Measurements from ENCODE around the gene MYO5A. TPM values are rescaled to one million over a fixed set of nuclear protein-coding genes. Genes with fewer than 3 reads are reported as not detected.

The MYO5A gene
- total RNA-seq, 1 experiment from 2014 or later: 29.2 TPM

- no peak for TF ChIP-seq ARID4B (CRISPR knock-in tag; IDR thresholded peaks at IDR 0.05; ENCODE audit: borderline replicate concordance)
- no peak for TF ChIP-seq TEAD4 (CRISPR knock-in tag; IDR thresholded peaks at IDR 0.05)
- TF ChIP-seq FOXP1 (CRISPR knock-in tag; IDR thresholded peaks at IDR 0.05; ENCODE audit: borderline replicate concordance): no peak
- TF ChIP-seq E2F5 (CRISPR knock-in tag; IDR thresholded peaks at IDR 0.05): no peak
- no peak for TF ChIP-seq ZNF423 (CRISPR knock-in tag; IDR thresholded peaks at IDR 0.05)
- TF ChIP-seq TP53 (CRISPR knock-in tag; IDR thresholded peaks at IDR 0.05): no peak
These were observed 30.3 kb upstream of the MYO5A start (continued) for GRCh38 chr15:52559022-52559421.

- Mint-ChIP-seq H3K9me3 (no peaks in the 10 kb centered on the region), H3K4me3 (no peak overlapping the region), H3K4me1 (peaks cover 30% of the 10 kb centered on the region), H3K36me3 (peaks cover 27% of the 10 kb centered on the region), H3K27ac (peak overlapping the region; percentile 77; the same call in 1 of the 2 replicates), H3K27me3 (ENCODE audit: low read depth) (no peaks in the 10 kb centered on the region)
- TF ChIP-seq JAZF1 (CRISPR knock-in tag; IDR thresholded peaks at IDR 0.05): no peak
- no peak for TF ChIP-seq USF1 (CRISPR knock-in tag; IDR thresholded peaks at IDR 0.05)
- no peak for TF ChIP-seq ZNF512 (CRISPR knock-in tag; IDR thresholded peaks at IDR 0.05; ENCODE audit: borderline replicate concordance)
- ChIA-PET CTCF (no interaction called here), POLR2A (no interaction called here)
- no peak for ATAC-seq
- no peak for DNase-seq (ENCODE audit: low spot score)
These were observed 29.5 kb upstream of the MYO5A start for GRCh38 chr15:52558196-52558595.

- Mint-ChIP-seq H3K27ac (no peak overlapping the region), H3K4me1 (peaks cover 24% of the 10 kb centered on the region), H3K9me3 (no peaks in the 10 kb centered on the region), H3K27me3 (ENCODE audit: low read depth) (no peaks in the 10 kb centered on the region), H3K36me3 (peaks cover 27% of the 10 kb centered on the region), H3K4me3 (no peak overlapping the region)
- no peak for ATAC-seq
- POLR2A ChIA-PET: no interaction called here
- no peak for DNase-seq (ENCODE audit: low spot score)
- CTCF ChIA-PET: no interaction called here
- TF ChIP-seq TEAD1 (CRISPR knock-in tag; IDR thresholded peaks at IDR 0.05) (no peak), OVOL2 (CRISPR knock-in tag; IDR thresholded peaks at IDR 0.05; ENCODE audit: borderline replicate concordance) (no peak), ZNF219 (CRISPR knock-in tag; IDR thresholded peaks at IDR 0.05; ENCODE audit: borderline replicate concordance) (no peak)
These were observed 28.6 kb upstream of the MYO5A start for GRCh38 chr15:52557274-52557641.

- Mint-ChIP-seq H3K36me3 (peaks cover 33% of the 10 kb centered on the region), H3K9me3 (no peaks in the 10 kb centered on the region), H3K27me3 (ENCODE audit: low read depth) (no peaks in the 10 kb centered on the region), H3K4me3 (no peak overlapping the region), H3K4me1 (peaks cover 24% of the 10 kb centered on the region), H3K27ac (no peak overlapping the region)
- DNase-seq (ENCODE audit: low spot score) (no peak), ATAC-seq (no peak)
- POLR2A ChIA-PET: no interaction called here
- CTCF ChIA-PET: no interaction called here
- no peak for TF ChIP-seq TEAD4 (CRISPR knock-in tag; IDR thresholded peaks at IDR 0.05)
- TF ChIP-seq ZNF425 (CRISPR knock-in tag; conservative IDR thresholded peaks at IDR 0.05): no peak
- no peak for TF ChIP-seq STAT6 (CRISPR knock-in tag; conservative IDR thresholded peaks at IDR 0.05; ENCODE audit: low read depth)
- TF ChIP-seq USF2 (CRISPR knock-in tag; IDR thresholded peaks at IDR 0.05): no peak
- no peak for TF ChIP-seq ETV6 (CRISPR knock-in tag; IDR thresholded peaks at IDR 0.05)
These were observed 28.0 kb upstream of the MYO5A start for GRCh38 chr15:52556524-52557273.
